Panc1 (cell line): ENCODE results near the gene ZNF862. TPM values are rescaled to one million over a fixed set of nuclear protein-coding genes. Genes with fewer than 3 reads are reported as not detected.

Experiments used
- ATAC-seq: fragments of 200-7000 bp; cut with Tn5 transposase; 2 replicates; pipeline ENCODE4 v1.9.1; 2020; ENCODE audit warnings: mild to moderate bottlenecking, moderate library complexity
- BruUV-seq: library from RNA; stranded (reverse); fragments of 400-500 nt; replicated peaks from 2 replicates; lab custom pipeline; 2021; lab: Mats Ljungman, UMichigan
- CTCF ChIA-PET: fragments of 300-600 bp; sonication (Branson Sonifier 250); formaldehyde crosslinking; loops from one replicate; lab custom pipeline; 2022; ENCODE audit warnings: antibody characterized with exemption; lab: Charles Lee
- POLR2A ChIA-PET: fragments of 300-600 bp; sonication (Branson Sonifier 250); formaldehyde crosslinking; loops from one replicate; lab custom pipeline; 2022; ENCODE audit warnings: antibody characterized with exemption; lab: Charles Lee
- DNase-seq: peaks from one replicate; pipeline ENCODE4 v3.0.0-alpha.2; 2010; ENCODE audit warnings: low read depth, low spot score
- H3K27ac ChIP-seq: 2 replicates; pipeline ENCODE4 v1.5.1; 2011; ENCODE audit warnings: mild to moderate bottlenecking, low read length, inconsistent platforms
- H3K27me3 ChIP-seq: fragments of 200-500 bp; sonication (Bioruptor generic); 2 replicates; pipeline ENCODE4 v1.6.0; 2014; ENCODE audit warnings: low read length, inconsistent platforms; ENCODE audit not compliant: control insufficient read depth, insufficient read depth
- H3K36me3 ChIP-seq: fragments of 200-500 bp; sonication (Bioruptor generic); 2 replicates; pipeline ENCODE4 v1.5.1; 2014; ENCODE audit warnings: inconsistent platforms, mild to moderate bottlenecking, low read length, moderate library complexity; ENCODE audit not compliant: control insufficient read depth, insufficient read depth
- H3K4me1 ChIP-seq: 2 replicates; pipeline ENCODE4 v1.5.1; 2011; ENCODE audit warnings: inconsistent platforms, mild to moderate bottlenecking, low read length, moderate library complexity; ENCODE audit not compliant: control insufficient read depth, insufficient read depth
- H3K4me3 ChIP-seq, 2 experiments: 2 replicates each; pipeline ENCODE4 v1.5.1; 2011 to 2012; ENCODE audit warnings: low read depth in 2 of 2, low read length in 2 of 2, mild to moderate bottlenecking in 2 of 2, inconsistent platforms in 1 of 2, moderate library complexity in 1 of 2
- H3K9me3 ChIP-seq: fragments of 200-500 bp; sonication (Bioruptor generic); 2 replicates; pipeline ENCODE4 v1.5.1; 2014; ENCODE audit warnings: low read depth, mild to moderate bottlenecking, inconsistent platforms, low read length, moderate library complexity; ENCODE audit not compliant: control insufficient read depth, insufficient read depth
- CTCF ChIP-seq: fragments of 450-650 bp; IDR thresholded peaks from 2 replicates; pipeline ENCODE4 v1.5.1; 2017; ENCODE audit warnings: mild to moderate bottlenecking
- POLR2AphosphoS5 ChIP-seq: IDR thresholded peaks from 2 replicates; pipeline ENCODE4 v1.6.1; 2012; ENCODE audit warnings: mild to moderate bottlenecking, low read depth, low read length, moderate library complexity
- REST ChIP-seq, 2 experiments: IDR thresholded peaks; 2 replicates each; pipeline ENCODE4 v1.6.1; 2011 to 2012; ENCODE audit warnings: low read depth in 2 of 2, control low read depth in 1 of 2, low read length in 1 of 2, mild to moderate bottlenecking in 1 of 2, moderate library complexity in 1 of 2; ENCODE audit not compliant: insufficient read depth in 1 of 2
- SIN3A ChIP-seq: IDR thresholded peaks from 2 replicates; pipeline ENCODE4 v1.6.1; 2012; ENCODE audit warnings: low read depth, mild to moderate bottlenecking, low read length, moderate library complexity, borderline replicate concordance; ENCODE audit not compliant: insufficient read depth
- TCF7L2 ChIP-seq: IDR thresholded peaks from 2 replicates; pipeline ENCODE4 v1.6.1; 2011; ENCODE audit warnings: mild to moderate bottlenecking, low read depth, low read length, inconsistent platforms
- in situ Hi-C: cut with HindIII; loops from 2 replicates; pipeline ENCODE4 v1.10.0; 2016; ENCODE audit warnings: low sequenced_read_pairs, low pct_unique_long_range_greater_than_20kb
- intact Hi-C: fragments of 100-400 bp; cut with micrococcal nuclease; formaldehyde crosslinking; loops from one replicate; pipeline ENCODE4 v1.10.0; 2022; ENCODE audit not compliant: unreplicated experiment
- total RNA-seq: library from RNA; stranded (reverse); gene quantifications from one replicate; pipeline ENCODE4 v1.2.1, GENCODE V29; 2021; ENCODE audit not compliant: unreplicated experiment

Gene ZNF862
- total RNA-seq, 1 experiment from 2014 or later = 6.8 TPM

GRCh38 chr7:149791411-149792219, 46.6 kb upstream of the ZNF862 start:
- no peaks in the 10 kb centered on the region for H3K9me3 ChIP-seq
- BruUV-seq = no TSS peak
- no peak overlapping the region for H3K27ac ChIP-seq
- intact Hi-C loops = no loop called here
- in situ Hi-C loops = no loop called here
- H3K27me3 ChIP-seq = no peaks in the 10 kb centered on the region
- DNase-seq = no peak
- ChIA-PET POLR2A (no interaction called here), CTCF (no interaction called here)
- H3K4me1 ChIP-seq = no peaks in the 10 kb centered on the region
- ATAC-seq = no peak
- no peaks in the 10 kb centered on the region for H3K36me3 ChIP-seq
- TF ChIP-seq SIN3A (no peak), CTCF (no peak), POLR2AphosphoS5 (no peak), TCF7L2 (no peak), REST (IDR thresholded peaks at IDR 0.05; ENCODE audit: insufficient read depth in 1 of 2, low read depth in 2 of 2, low read length in 1 of 2) (no peak)
- H3K4me3 ChIP-seq = no peak overlapping the region

GRCh38 chr7:149792220-149792595, 46.0 kb upstream of the ZNF862 start:
- no peaks in the 10 kb centered on the region for H3K9me3 ChIP-seq
- DNase-seq = no peak
- no TSS peak for BruUV-seq
- ChIA-PET CTCF (no interaction called here), POLR2A (no interaction called here)
- ATAC-seq = no peak
- intact Hi-C loops = no loop called here
- H3K27me3 ChIP-seq = no peaks in the 10 kb centered on the region
- TF ChIP-seq TCF7L2 (no peak), SIN3A (no peak), CTCF (no peak), POLR2AphosphoS5 (no peak), REST (IDR thresholded peaks at IDR 0.05; ENCODE audit: insufficient read depth in 1 of 2, low read depth in 2 of 2, low read length in 1 of 2) (no peak)
- no peaks in the 10 kb centered on the region for H3K36me3 ChIP-seq
- no peak overlapping the region for H3K4me3 ChIP-seq
- H3K27ac ChIP-seq = no peak overlapping the region
- in situ Hi-C loops = no loop called here
- no peaks in the 10 kb centered on the region for H3K4me1 ChIP-seq
